WTC11 (cell line): ENCODE data around the gene PDK2. TPM values are rescaled to one million over a fixed set of nuclear protein-coding genes. Genes with fewer than 3 reads are reported as not detected.

ENCODE experiments used
- ATAC-seq: fragments of 200-7000 bp; cut with Tn5 transposase; 2 replicates; pipeline ENCODE4 v1.10.0; 2021; ENCODE audit warnings: mild to moderate bottlenecking, moderate library complexity
- CTCF ChIA-PET: fragments of 300-600 bp; sonication (Branson Sonifier 250); formaldehyde crosslinking; loops from one replicate; lab custom pipeline; 2021; ENCODE audit warnings: antibody characterized with exemption; lab: Charles Lee
- POLR2A ChIA-PET: fragments of 350-600 bp; sonication (Branson Sonifier 250); formaldehyde crosslinking; loops from one replicate; lab custom pipeline; 2021; ENCODE audit warnings: antibody characterized with exemption; lab: Charles Lee
- DNase-seq: peaks from one replicate; pipeline ENCODE4 v3.0.0; 2021; ENCODE audit warnings: low spot score
- H3K27ac Mint-ChIP-seq: 2 replicates; pipeline ENCODE4 v1.8.0; 2021; ENCODE audit warnings: mixed read lengths
- H3K27me3 Mint-ChIP-seq: 2 replicates; pipeline ENCODE4 v1.8.0; 2021; ENCODE audit warnings: low read depth, mild to moderate bottlenecking, moderate library complexity, mixed read lengths
- H3K36me3 Mint-ChIP-seq: 2 replicates; pipeline ENCODE4 v1.8.0; 2021; ENCODE audit warnings: mixed read lengths
- H3K4me1 Mint-ChIP-seq: 2 replicates; pipeline ENCODE4 v1.8.0; 2022; ENCODE audit warnings: mixed read lengths
- H3K4me3 Mint-ChIP-seq: 2 replicates; pipeline ENCODE4 v1.8.0; 2021; ENCODE audit warnings: mild to moderate bottlenecking, moderate library complexity, mixed read lengths
- H3K9me3 Mint-ChIP-seq: 2 replicates; pipeline ENCODE4 v1.8.0; 2021; ENCODE audit warnings: mixed read lengths
- ATF6 ChIP-seq: sonication (generic); formaldehyde crosslinking; IDR thresholded peaks from 2 replicates; pipeline ENCODE4 v1.8.1; 2023; ENCODE audit warnings: mild to moderate bottlenecking, missing genetic modification reagents
- CBFB ChIP-seq: sonication (generic); formaldehyde crosslinking; IDR thresholded peaks from 2 replicates; pipeline ENCODE4 v1.8.1; 2022; ENCODE audit warnings: mild to moderate bottlenecking, low read depth, missing genetic modification reagents
- CREB1 ChIP-seq: sonication (generic); formaldehyde crosslinking; IDR thresholded peaks from 2 replicates; pipeline ENCODE4 v1.8.0; 2023; ENCODE audit warnings: mild to moderate bottlenecking, missing genetic modification reagents
- E2F1 ChIP-seq: sonication (generic); formaldehyde crosslinking; IDR thresholded peaks from 2 replicates; pipeline ENCODE4 v1.8.0; 2022; ENCODE audit warnings: mild to moderate bottlenecking, missing genetic modification reagents
- FOXJ3 ChIP-seq: sonication (generic); formaldehyde crosslinking; IDR thresholded peaks from 2 replicates; pipeline ENCODE4 v1.9.0; 2021; ENCODE audit warnings: missing genetic modification reagents, mild to moderate bottlenecking, borderline replicate concordance
- GABPB1 ChIP-seq: sonication (generic); formaldehyde crosslinking; IDR thresholded peaks from 2 replicates; pipeline ENCODE4 v1.8.1; 2023; ENCODE audit warnings: mild to moderate bottlenecking, missing genetic modification reagents
- GTF2I ChIP-seq: fragments of 250-450 bp; sonication (Bioruptor Pico); conservative IDR thresholded peaks from 2 replicates; pipeline ENCODE4 v1.4.0; 2021; ENCODE audit warnings: mild to moderate bottlenecking
- HMGA2 ChIP-seq: fragments of 250-450 bp; sonication (Bioruptor Pico); IDR thresholded peaks from 2 replicates; pipeline ENCODE4 v1.4.0; 2021; ENCODE audit warnings: mild to moderate bottlenecking, moderate library complexity
- IRF1 ChIP-seq: sonication (generic); formaldehyde crosslinking; IDR thresholded peaks from 2 replicates; pipeline ENCODE4 v1.8.0; 2023; ENCODE audit warnings: missing genetic modification reagents
- JUN ChIP-seq: sonication (generic); formaldehyde crosslinking; IDR thresholded peaks from 2 replicates; pipeline ENCODE4 v1.8.0; 2023; ENCODE audit warnings: mild to moderate bottlenecking, missing genetic modification reagents
- MLX ChIP-seq: sonication (generic); formaldehyde crosslinking; IDR thresholded peaks from 2 replicates; pipeline ENCODE4 v1.8.1; 2023; ENCODE audit warnings: mild to moderate bottlenecking, missing genetic modification reagents, moderate library complexity
- NR1H2 ChIP-seq: sonication (generic); formaldehyde crosslinking; IDR thresholded peaks from 2 replicates; pipeline ENCODE4 v1.9.0; 2021; ENCODE audit warnings: mild to moderate bottlenecking, moderate library complexity, missing genetic modification reagents
- NR3C1 ChIP-seq: sonication (generic); formaldehyde crosslinking; conservative IDR thresholded peaks from 2 replicates; pipeline ENCODE4 v1.8.1; 2023; ENCODE audit warnings: low read depth, mild to moderate bottlenecking, missing genetic modification reagents
- PRDM15 ChIP-seq: sonication (generic); formaldehyde crosslinking; IDR thresholded peaks from 2 replicates; pipeline ENCODE4 v1.8.0; 2022; ENCODE audit warnings: missing genetic modification reagents
- SMAD4 ChIP-seq: sonication (generic); formaldehyde crosslinking; IDR thresholded peaks from 2 replicates; pipeline ENCODE4 v1.8.0; 2022; ENCODE audit warnings: mild to moderate bottlenecking, missing genetic modification reagents
- STAT6 ChIP-seq: sonication (generic); formaldehyde crosslinking; conservative IDR thresholded peaks from 2 replicates; pipeline ENCODE4 v1.8.1; 2023; ENCODE audit warnings: mild to moderate bottlenecking, low read depth, missing genetic modification reagents, moderate library complexity
- TCF7 ChIP-seq: sonication (generic); formaldehyde crosslinking; IDR thresholded peaks from 2 replicates; pipeline ENCODE4 v1.8.0; 2022; ENCODE audit warnings: mild to moderate bottlenecking, low read depth, missing genetic modification reagents, moderate library complexity
- TP53 ChIP-seq: sonication (generic); formaldehyde crosslinking; IDR thresholded peaks from 2 replicates; pipeline ENCODE4 v1.8.1; 2023; ENCODE audit warnings: mild to moderate bottlenecking, missing genetic modification reagents
- USF1 ChIP-seq: sonication (generic); formaldehyde crosslinking; IDR thresholded peaks from 2 replicates; pipeline ENCODE4 v1.8.0; 2022; ENCODE audit warnings: mild to moderate bottlenecking, missing genetic modification reagents
- ZNF121 ChIP-seq: sonication (generic); formaldehyde crosslinking; IDR thresholded peaks from 2 replicates; pipeline ENCODE4 v1.8.0; 2023; ENCODE audit warnings: missing genetic modification reagents
- ZNF232 ChIP-seq: sonication (generic); formaldehyde crosslinking; IDR thresholded peaks from 2 replicates; pipeline ENCODE4 v1.8.0; 2022; ENCODE audit warnings: mild to moderate bottlenecking, missing genetic modification reagents
- ZNF317 ChIP-seq: sonication (generic); formaldehyde crosslinking; IDR thresholded peaks from 2 replicates; pipeline ENCODE4 v1.8.1; 2023; ENCODE audit warnings: low read depth, mild to moderate bottlenecking, moderate library complexity, missing genetic modification reagents, borderline replicate concordance
- ZNF671 ChIP-seq: fragments of 250-450 bp; sonication (Bioruptor Pico); IDR thresholded peaks from 2 replicates; pipeline ENCODE4 v1.8.0; 2021; ENCODE audit warnings: mild to moderate bottlenecking
- total RNA-seq: library from RNA; stranded (reverse); gene quantifications from 3 replicates; pipeline ENCODE4 v1.2.3, GENCODE V29; 2021

PDK2 gene
- total RNA-seq, 1 experiment from 2014 or later = 16.6 TPM

- ChIA-PET CTCF (interaction anchor here (0.5 to 5.4 kb wide), 22 partner anchors 14 to 763 kb away, joined by 3 to 118 read pairs (median 12); partner anchors contain the start of genes DLX3, ITGA3 and SAMD14), POLR2A (no interaction called here)
- H3K4me3 Mint-ChIP-seq = no peak overlapping the region
- H3K9me3 Mint-ChIP-seq = no peaks in the 10 kb centered on the region
- DNase-seq = no peak
- H3K4me1 Mint-ChIP-seq = peaks cover 6% of the 10 kb centered on the region
- no peak overlapping the region for H3K27ac Mint-ChIP-seq
- no peak for ATAC-seq
- no peaks in the 10 kb centered on the region for H3K36me3 Mint-ChIP-seq
- TF ChIP-seq CREB1 (CRISPR knock-in tag) = no peak
- TF ChIP-seq FOXJ3 (CRISPR knock-in tag) = no peak
- TF ChIP-seq JUN (CRISPR knock-in tag) = no peak
- no peak for TF ChIP-seq ZNF121 (CRISPR knock-in tag)
- no peak for TF ChIP-seq ZNF671 (CRISPR knock-in tag)
- TF ChIP-seq GABPB1 (CRISPR knock-in tag) = no peak
- TF ChIP-seq NR1H2 (CRISPR knock-in tag) = no peak
- TF ChIP-seq MLX (CRISPR knock-in tag) = no peak
- no peak for TF ChIP-seq E2F1 (CRISPR knock-in tag)
- no peak for TF ChIP-seq ZNF232
- no peaks in the 10 kb centered on the region for H3K27me3 Mint-ChIP-seq
These were observed 1.9 kb upstream of the PDK2 start for GRCh38 chr17:50093246-50093645.

- CTCF ChIA-PET = interaction anchor here (0.6 to 5.4 kb wide), 60 partner anchors 9 to 851 kb away, joined by 3 to 118 read pairs (median 6); partner anchors contain the start of genes DLX3, ITGA3, SAMD14 and XYLT2
- H3K4me3 Mint-ChIP-seq = no peak overlapping the region
- TF ChIP-seq USF1 (CRISPR knock-in tag) (no peak), NR3C1 (CRISPR knock-in tag) (no peak), CBFB (CRISPR knock-in tag) (no peak), STAT6 (CRISPR knock-in tag) (no peak), PRDM15 (CRISPR knock-in tag) (no peak), ATF6 (CRISPR knock-in tag) (no peak), HMGA2 (CRISPR knock-in tag) (no peak), ZNF671 (CRISPR knock-in tag) (no peak), SMAD4 (CRISPR knock-in tag) (no peak), ZNF121 (CRISPR knock-in tag) (no peak), CREB1 (CRISPR knock-in tag) (no peak), ZNF317 (no peak), E2F1 (CRISPR knock-in tag) (no peak), IRF1 (CRISPR knock-in tag) (no peak), TP53 (CRISPR knock-in tag) (no peak), TCF7 (no peak), GTF2I (CRISPR knock-in tag) (no peak)
These were observed 1.3 kb upstream of the PDK2 start for GRCh38 chr17:50093807-50094206.

More at GRCh38 chr17:50093807-50094206, 1.3 kb upstream of the PDK2 start:
- ATAC-seq = no peak
- POLR2A ChIA-PET = interaction anchor here (0.7 to 1.7 kb wide), 5 partner anchors 17 to 942 kb away, joined by 3 to 7 read pairs (median 4); no protein-coding TSS in a partner anchor
- H3K27me3 Mint-ChIP-seq = no peaks in the 10 kb centered on the region
- no peak for DNase-seq
- peaks cover 6% of the 10 kb centered on the region for H3K4me1 Mint-ChIP-seq
- H3K9me3 Mint-ChIP-seq = no peaks in the 10 kb centered on the region
- H3K27ac Mint-ChIP-seq = no peak overlapping the region
- H3K36me3 Mint-ChIP-seq = no peaks in the 10 kb centered on the region
